Breast epithelium (tissue), 3 donors: ENCODE results near the gene WDR81.

Experiments
- POLR2AphosphoS5 ChIP-seq, 3 donors: sonication (generic); formaldehyde crosslinking; IDR thresholded peaks; one replicate each; pipeline ENCODE4 v1.6.1; 2017; ENCODE audit warnings: antibody characterized with exemption in 3 of 3
- TF ChIP-seq, protein P1 (sequence below), 3 donors: fragments of 450-650 bp; IDR thresholded peaks; one replicate each; pipeline ENCODE4 v1.5.1; 2016 to 2017; ENCODE audit warnings: antibody characterized with exemption in 3 of 3, mild to moderate bottlenecking in 3 of 3, moderate library complexity in 3 of 3

DNA sequence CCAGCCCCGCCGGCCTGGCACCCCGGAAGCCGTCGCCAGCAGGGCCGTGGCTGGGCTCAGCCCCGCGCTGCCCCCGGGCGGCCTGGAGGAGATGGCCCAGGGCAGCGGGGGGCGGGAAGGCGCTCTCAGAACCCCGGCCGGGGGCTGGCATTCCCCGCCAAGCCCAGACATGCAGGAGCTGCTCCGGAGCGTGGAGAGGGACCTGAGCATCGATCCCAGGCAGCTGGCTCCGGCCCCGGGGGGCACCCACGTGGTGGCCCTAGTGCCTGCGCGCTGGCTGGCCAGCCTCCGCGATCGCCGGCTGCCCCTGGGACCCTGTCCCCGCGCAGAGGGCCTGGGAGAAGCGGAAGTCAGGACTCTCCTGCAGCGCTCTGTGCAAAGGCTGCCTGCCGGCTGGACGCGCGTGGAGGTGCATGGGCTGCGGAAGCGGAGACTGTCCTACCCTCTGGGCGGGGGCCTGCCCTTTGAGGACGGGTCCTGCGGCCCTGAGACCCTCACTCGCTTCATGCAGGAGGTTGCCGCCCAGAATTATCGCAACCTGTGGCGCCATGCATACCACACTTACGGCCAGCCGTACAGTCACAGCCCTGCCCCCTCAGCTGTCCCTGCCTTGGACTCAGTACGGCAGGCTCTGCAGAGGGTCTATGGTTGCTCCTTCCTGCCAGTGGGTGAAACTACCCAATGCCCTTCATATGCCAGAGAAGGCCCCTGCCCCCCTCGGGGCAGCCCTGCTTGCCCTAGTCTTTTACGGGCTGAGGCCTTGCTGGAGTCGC, 551 bp downstream of the WDR81 start:
- TF ChIP-seq, protein P1, sequence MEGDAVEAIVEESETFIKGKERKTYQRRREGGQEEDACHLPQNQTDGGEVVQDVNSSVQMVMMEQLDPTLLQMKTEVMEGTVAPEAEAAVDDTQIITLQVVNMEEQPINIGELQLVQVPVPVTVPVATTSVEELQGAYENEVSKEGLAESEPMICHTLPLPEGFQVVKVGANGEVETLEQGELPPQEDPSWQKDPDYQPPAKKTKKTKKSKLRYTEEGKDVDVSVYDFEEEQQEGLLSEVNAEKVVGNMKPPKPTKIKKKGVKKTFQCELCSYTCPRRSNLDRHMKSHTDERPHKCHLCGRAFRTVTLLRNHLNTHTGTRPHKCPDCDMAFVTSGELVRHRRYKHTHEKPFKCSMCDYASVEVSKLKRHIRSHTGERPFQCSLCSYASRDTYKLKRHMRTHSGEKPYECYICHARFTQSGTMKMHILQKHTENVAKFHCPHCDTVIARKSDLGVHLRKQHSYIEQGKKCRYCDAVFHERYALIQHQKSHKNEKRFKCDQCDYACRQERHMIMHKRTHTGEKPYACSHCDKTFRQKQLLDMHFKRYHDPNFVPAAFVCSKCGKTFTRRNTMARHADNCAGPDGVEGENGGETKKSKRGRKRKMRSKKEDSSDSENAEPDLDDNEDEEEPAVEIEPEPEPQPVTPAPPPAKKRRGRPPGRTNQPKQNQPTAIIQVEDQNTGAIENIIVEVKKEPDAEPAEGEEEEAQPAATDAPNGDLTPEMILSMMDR (IDR thresholded peaks at IDR 0.05) = no peak
- TF ChIP-seq POLR2AphosphoS5 (IDR thresholded peaks at IDR 0.05) = no peak
